Type B pancreatic cell (in vitro differentiated cells): Measurements from ENCODE around the gene RBM15B. TPM values are rescaled to one million over a fixed set of nuclear protein-coding genes. Genes with fewer than 3 reads are reported as not detected.

Experiments used
- DNase-seq: peaks from one replicate; pipeline ENCODE4 v3.0.0; 2021; ENCODE audit warnings: mixed read lengths; ENCODE audit not compliant: unreplicated experiment; ENCODE audit errors: extremely low spot score
- H3K27ac Mint-ChIP-seq: 2 replicates; pipeline ENCODE4 v1.8.0; 2021; ENCODE audit warnings: mild to moderate bottlenecking, mixed read lengths
- H3K27me3 Mint-ChIP-seq: 2 replicates; pipeline ENCODE4 v1.8.0; 2021; ENCODE audit warnings: mixed read lengths
- H3K36me3 Mint-ChIP-seq: 2 replicates; pipeline ENCODE4 v1.8.0; 2021; ENCODE audit warnings: mixed read lengths
- H3K4me1 Mint-ChIP-seq: one replicate; pipeline ENCODE4 v1.8.0; 2021; ENCODE audit warnings: mixed read lengths; ENCODE audit not compliant: unreplicated experiment
- H3K4me3 Mint-ChIP-seq: 2 replicates; pipeline ENCODE4 v1.8.0; 2021; ENCODE audit warnings: mild to moderate bottlenecking, mixed read lengths
- H3K9me3 Mint-ChIP-seq: 2 replicates; pipeline ENCODE4 v1.8.0; 2021; ENCODE audit warnings: mixed read lengths
- CTCF ChIP-seq: fragments of 200-600 bp; sonication (generic); conservative IDR thresholded peaks from 2 replicates; pipeline ENCODE4 v1.5.0; 2021; ENCODE audit warnings: antibody characterized with exemption, mild to moderate bottlenecking
- total RNA-seq: library from RNA; stranded (reverse); gene quantifications from 2 replicates; pipeline ENCODE4 v1.2.1, GENCODE V29; 2021; ENCODE audit warnings: low replicate concordance

The RBM15B gene
- total RNA-seq, 1 donor from 2014 or later: 66.4 TPM

- Mint-ChIP-seq H3K27ac (no peak overlapping the region), H3K4me1 (no peaks in the 10 kb centered on the region)
- no peak for DNase-seq
Observed at GRCh38 chr3:51403675-51404074, 12.6 kb downstream of the RBM15B start.

GRCh38 chr3:51408021-51408420 is 16.9 kb downstream of the RBM15B start:
- Mint-ChIP-seq H3K4me1 (peaks cover 6% of the 10 kb centered on the region), H3K27me3 (no peaks in the 10 kb centered on the region), H3K9me3 (no peaks in the 10 kb centered on the region), H3K36me3 (peaks cover 27% of the 10 kb centered on the region), H3K27ac (no peak overlapping the region), H3K4me3 (no peak overlapping the region)
- DNase-seq: no peak
- no peak for TF ChIP-seq CTCF

More at GRCh38 chr3:51403675-51404074, 12.6 kb downstream of the RBM15B start:
- no peaks in the 10 kb centered on the region for H3K9me3 Mint-ChIP-seq
- H3K4me3 Mint-ChIP-seq: no peak overlapping the region
- peaks cover 11% of the 10 kb centered on the region for H3K36me3 Mint-ChIP-seq
- no peaks in the 10 kb centered on the region for H3K27me3 Mint-ChIP-seq
- no peak for TF ChIP-seq CTCF

GRCh38 chr3:51408813-51409212 is 17.7 kb downstream of the RBM15B start:
- no peaks in the 10 kb centered on the region for H3K9me3 Mint-ChIP-seq
- H3K4me3 Mint-ChIP-seq: no peak overlapping the region
- DNase-seq: no peak
- H3K36me3 Mint-ChIP-seq: peaks cover 30% of the 10 kb centered on the region
- TF ChIP-seq CTCF: no peak
- no peaks in the 10 kb centered on the region for H3K27me3 Mint-ChIP-seq
- H3K4me1 Mint-ChIP-seq: peaks cover 6% of the 10 kb centered on the region
- no peak overlapping the region for H3K27ac Mint-ChIP-seq

- Mint-ChIP-seq H3K36me3 (peaks cover 11% of the 10 kb centered on the region), H3K4me3 (no peak overlapping the region), H3K27ac (no peak overlapping the region), H3K4me1 (no peaks in the 10 kb centered on the region), H3K9me3 (no peaks in the 10 kb centered on the region), H3K27me3 (no peaks in the 10 kb centered on the region)
- no peak for DNase-seq
- no peak for TF ChIP-seq CTCF
Observed at GRCh38 chr3:51422211-51422610, 31.1 kb downstream of the RBM15B start.

GRCh38 chr3:51426921-51427320 is 35.8 kb downstream of the RBM15B start:
- H3K27me3 Mint-ChIP-seq: no peaks in the 10 kb centered on the region
- peaks cover 6% of the 10 kb centered on the region for H3K36me3 Mint-ChIP-seq
- TF ChIP-seq CTCF: no peak
- DNase-seq: no peak
- no peak overlapping the region for H3K27ac Mint-ChIP-seq
- no peaks in the 10 kb centered on the region for H3K4me1 Mint-ChIP-seq
- H3K4me3 Mint-ChIP-seq: no peak overlapping the region
- H3K9me3 Mint-ChIP-seq: no peaks in the 10 kb centered on the region

GRCh38 chr3:51429138-51429537 is 38.1 kb downstream of the RBM15B start:
- H3K27ac Mint-ChIP-seq: no peak overlapping the region
- no peaks in the 10 kb centered on the region for H3K9me3 Mint-ChIP-seq
- H3K27me3 Mint-ChIP-seq: no peaks in the 10 kb centered on the region
- H3K4me1 Mint-ChIP-seq: no peaks in the 10 kb centered on the region
- no peak for DNase-seq
- H3K36me3 Mint-ChIP-seq: peaks cover 13% of the 10 kb centered on the region
- no peak for TF ChIP-seq CTCF
- H3K4me3 Mint-ChIP-seq: no peak overlapping the region
